H1 (cell line): ENCODE results near the gene ALOX5AP.

Source experiments
- ATF2 ChIP-seq: IDR thresholded peaks from 2 replicates; pipeline ENCODE4 v1.6.1; 2012; ENCODE audit warnings: low read length, inconsistent platforms
- CHD7 ChIP-seq: fragments of 300-600 bp; sonication (generic); IDR thresholded peaks from 2 replicates; pipeline ENCODE4 v1.7.1; 2012; ENCODE audit warnings: low read length, moderate library complexity, mild to moderate bottlenecking, inconsistent platforms; ENCODE audit not compliant: insufficient replicate concordance
- CTCF ChIP-seq, 3 experiments: IDR thresholded peaks; 1 replicate in 2 of 3; 2 replicates in 1 of 3; pipeline versions ENCODE4 v1.5.1 to v1.6.1; 2011; ENCODE audit warnings: low read length in 3 of 3, mild to moderate bottlenecking in 3 of 3, inconsistent platforms in 2 of 3, low read depth in 1 of 3, moderate library complexity in 1 of 3; ENCODE audit not compliant: insufficient read depth in 1 of 3; ENCODE audit errors: control extremely low read depth in 1 of 3
- GABPA ChIP-seq: IDR thresholded peaks from 2 replicates; pipeline ENCODE4 v1.6.1; 2011; ENCODE audit warnings: mild to moderate bottlenecking, low read length, moderate library complexity, borderline replicate concordance; ENCODE audit not compliant: insufficient read depth
- JUN ChIP-seq: IDR thresholded peaks from 2 replicates; pipeline ENCODE4 v1.6.1; 2011; ENCODE audit warnings: low read depth, mild to moderate bottlenecking, improper control_type of control experiment, low read length
- PHF8 ChIP-seq: fragments of 200-600 bp; sonication (generic); conservative IDR thresholded peaks from 2 replicates; pipeline ENCODE4 v1.7.1; 2012; ENCODE audit warnings: low read depth, mild to moderate bottlenecking, inconsistent platforms, low read length, moderate library complexity
- POLR2A ChIP-seq, 2 experiments: IDR thresholded peaks; 1 replicate in 1 of 2; 2 replicates in 1 of 2; pipeline ENCODE4 v1.6.1; 2011; ENCODE audit warnings: low read depth in 2 of 2, low read length in 2 of 2, mild to moderate bottlenecking in 2 of 2; ENCODE audit errors: control extremely low read depth in 1 of 2
- RBBP5 ChIP-seq: IDR thresholded peaks from 2 replicates; pipeline ENCODE4 v1.7.1; 2012; ENCODE audit warnings: low read depth, mild to moderate bottlenecking, inconsistent platforms, low read length, moderate library complexity, borderline replicate concordance
- SIN3A ChIP-seq, 2 experiments: IDR thresholded peaks in 1 of 2; conservative IDR thresholded peaks in 1 of 2; 2 replicates each; pipeline ENCODE4 v1.6.1; 2011 to 2012; ENCODE audit warnings: low read length in 2 of 2, improper control_type of control experiment in 1 of 2, low read depth in 1 of 2, mild to moderate bottlenecking in 1 of 2

GRCh38 chr13:30800107-30800506, 64.8 kb downstream of the ALOX5AP start:
- TF ChIP-seq JUN, result no peak
- no peak for TF ChIP-seq CTCF (IDR thresholded peaks at IDR 0.05; ENCODE audit: control extremely low read depth in 1 of 3, insufficient read depth in 1 of 3, low read depth in 1 of 3, low read length in 3 of 3)
- TF ChIP-seq POLR2A (IDR thresholded peaks at IDR 0.05; ENCODE audit: control extremely low read depth in 1 of 2, low read depth in 2 of 2, low read length in 2 of 2), result no peak
- no peak for TF ChIP-seq ATF2
- no peak for TF ChIP-seq RBBP5
- TF ChIP-seq SIN3A (conservative IDR thresholded peaks at IDR 0.05 in 1 of 2, IDR thresholded peaks at IDR 0.05 in 1 of 2; ENCODE audit: low read depth in 1 of 2, low read length in 2 of 2), result no peak
- no peak for TF ChIP-seq PHF8
- no peak for TF ChIP-seq CHD7
- TF ChIP-seq GABPA, result no peak
